H9 (cell line): ENCODE measurements around the gene CCDC92B. TPM values are rescaled to one million over a fixed set of nuclear protein-coding genes. Genes with fewer than 3 reads are reported as not detected.
A peak's percentile ranks its signal among the peaks of the same experiment; 100 is the strongest.

Source experiments
- DNase-seq: peaks from one replicate; pipeline ENCODE4 v3.0.0-alpha.2; 2017
- H2AFZ ChIP-seq: one replicate; pipeline ENCODE4 v1.6.1; 2013; ENCODE audit warnings: mild to moderate bottlenecking, low read length, control low read depth, moderate library complexity
- H2AK5ac ChIP-seq: 2 replicates; pipeline ENCODE4 v1.6.1; 2013; ENCODE audit warnings: low read length, control low read depth, mixed read lengths; ENCODE audit not compliant: insufficient read length
- H2BK120ac ChIP-seq: one replicate; pipeline ENCODE4 v1.6.1; 2013; ENCODE audit warnings: low read depth, mild to moderate bottlenecking, low read length, control low read depth, inconsistent platforms; ENCODE audit not compliant: poor library complexity, severe bottlenecking
- H2BK12ac ChIP-seq: 2 replicates; pipeline ENCODE4 v1.6.1; 2013; ENCODE audit warnings: low read length, control low read depth, mixed read lengths, low read depth; ENCODE audit not compliant: insufficient read length
- H2BK15ac ChIP-seq: 2 replicates; pipeline ENCODE4 v1.6.1; 2013; ENCODE audit warnings: low read depth, low read length, control low read depth
- H2BK20ac ChIP-seq: one replicate; pipeline ENCODE4 v1.6.1; 2013; ENCODE audit warnings: low read depth, mild to moderate bottlenecking, low read length, control low read depth, inconsistent platforms; ENCODE audit not compliant: poor library complexity, severe bottlenecking
- H2BK5ac ChIP-seq: 2 replicates; pipeline ENCODE4 v1.6.1; 2013; ENCODE audit warnings: low read length, control low read depth, mixed read lengths; ENCODE audit not compliant: insufficient read length
- H3K14ac ChIP-seq: 2 replicates; pipeline ENCODE4 v1.6.1; 2013; ENCODE audit warnings: low read length, control low read depth; ENCODE audit not compliant: insufficient read depth
- H3K18ac ChIP-seq: 2 replicates; pipeline ENCODE4 v1.6.1; 2013; ENCODE audit warnings: low read depth, mild to moderate bottlenecking, mixed read lengths, low read length, control low read depth; ENCODE audit not compliant: insufficient read length
- H3K23ac ChIP-seq: 2 replicates; pipeline ENCODE4 v1.6.1; 2013; ENCODE audit warnings: low read length, control low read depth, mixed read lengths, low read depth; ENCODE audit not compliant: insufficient read length
- H3K23me2 ChIP-seq: 2 replicates; pipeline ENCODE4 v1.6.1; 2013; ENCODE audit warnings: low read depth, mild to moderate bottlenecking, mixed read lengths, low read length, control low read depth; ENCODE audit not compliant: insufficient read length, poor library complexity, severe bottlenecking
- H3K27ac ChIP-seq: 2 replicates; pipeline ENCODE4 v1.5.1; 2013; ENCODE audit warnings: low read length, control low read depth, mixed read lengths, low read depth; ENCODE audit not compliant: insufficient read length
- H3K27me3 ChIP-seq: 2 replicates; pipeline ENCODE4 v1.6.1; 2013; ENCODE audit warnings: low read length, control low read depth, inconsistent platforms; ENCODE audit not compliant: insufficient read depth
- H3K4ac ChIP-seq: 2 replicates; pipeline ENCODE4 v1.6.1; 2013; ENCODE audit warnings: low read depth, mild to moderate bottlenecking, control low read depth, inconsistent platforms, low read length, moderate library complexity
- H3K4me1 ChIP-seq: 2 replicates; pipeline ENCODE4 v1.6.1; 2013; ENCODE audit warnings: low read length, control low read depth, inconsistent platforms; ENCODE audit not compliant: insufficient read depth
- H3K4me2 ChIP-seq: 2 replicates; pipeline ENCODE4 v1.6.1; 2013; ENCODE audit warnings: low read length, control low read depth, mixed read lengths; ENCODE audit not compliant: insufficient read length, insufficient read depth
- H3K56ac ChIP-seq: 2 replicates; pipeline ENCODE4 v1.6.1; 2013; ENCODE audit warnings: low read depth, mild to moderate bottlenecking, mixed read lengths, low read length, control low read depth; ENCODE audit not compliant: insufficient read length
- H3K79me1 ChIP-seq: 2 replicates; pipeline ENCODE4 v1.6.1; 2013; ENCODE audit warnings: low read depth, mild to moderate bottlenecking, moderate library complexity, low read length, control low read depth, inconsistent platforms; ENCODE audit not compliant: insufficient read depth, poor library complexity, severe bottlenecking
- H3K79me2 ChIP-seq: 2 replicates; pipeline ENCODE4 v1.6.1; 2013; ENCODE audit warnings: low read length, control low read depth, inconsistent platforms; ENCODE audit not compliant: insufficient read depth
- H3K9ac ChIP-seq: 2 replicates; pipeline ENCODE4 v1.6.1; 2013; ENCODE audit warnings: low read length, control low read depth, mixed read lengths; ENCODE audit not compliant: insufficient read length; ENCODE audit errors: extremely low read depth
- H3K9me3 ChIP-seq: one replicate; pipeline ENCODE4 v1.6.1; 2013; ENCODE audit warnings: low read depth, low read length, inconsistent platforms; ENCODE audit not compliant: control insufficient read depth
- H3T11ph ChIP-seq: one replicate; pipeline ENCODE4 v1.6.1; 2013; ENCODE audit warnings: mild to moderate bottlenecking, low read length, control low read depth, inconsistent platforms
- H4K20me1 ChIP-seq: one replicate; pipeline ENCODE4 v1.6.1; 2013; ENCODE audit not compliant: control insufficient read depth, insufficient read length, insufficient read depth
- H4K5ac ChIP-seq: 2 replicates; pipeline ENCODE4 v1.6.1; 2013; ENCODE audit warnings: low read depth, mild to moderate bottlenecking, mixed read lengths, low read length, control low read depth; ENCODE audit not compliant: insufficient read length
- H4K8ac ChIP-seq: replicated peaks from 2 replicates; pipeline ENCODE4 v1.6.1; 2013; ENCODE audit warnings: low read length, control low read depth, mixed read lengths, low read depth; ENCODE audit not compliant: insufficient read length
- H4K91ac ChIP-seq: 2 replicates; pipeline ENCODE4 v1.6.1; 2013; ENCODE audit warnings: low read depth, mild to moderate bottlenecking, moderate library complexity, mixed read lengths, low read length, control low read depth; ENCODE audit not compliant: insufficient read length
- H3K27ac Mint-ChIP-seq, 3 experiments: 2 replicates in 2 of 3; 3 replicates in 1 of 3; pipeline ENCODE4 v1.8.0; 2020 to 2021; ENCODE audit warnings: mixed read lengths in 3 of 3, mild to moderate bottlenecking in 1 of 3, moderate library complexity in 1 of 3
- H3K27me3 Mint-ChIP-seq: 2 replicates; pipeline ENCODE4 v1.8.0; 2021; ENCODE audit warnings: low read depth, mild to moderate bottlenecking, moderate library complexity, mixed read lengths
- H3K36me3 Mint-ChIP-seq, 3 experiments: 2 replicates in 2 of 3; 3 replicates in 1 of 3; pipeline ENCODE4 v1.8.0; 2020 to 2021; ENCODE audit warnings: low read depth in 3 of 3, mixed read lengths in 3 of 3; ENCODE audit not compliant: insufficient read depth in 1 of 3
- H3K4me1 Mint-ChIP-seq, 2 experiments: 2 replicates each; pipeline ENCODE4 v1.8.0; 2020; ENCODE audit warnings: mixed read lengths in 2 of 2
- H3K4me3 Mint-ChIP-seq, 2 experiments: 2 replicates in 1 of 2; 3 replicates in 1 of 2; pipeline ENCODE4 v1.8.0; 2020 to 2021; ENCODE audit warnings: mild to moderate bottlenecking in 2 of 2, mixed read lengths in 2 of 2, moderate library complexity in 1 of 2
- H3K9me3 Mint-ChIP-seq, 2 experiments: 2 replicates in 1 of 2; 3 replicates in 1 of 2; pipeline ENCODE4 v1.8.0; 2020; ENCODE audit warnings: mild to moderate bottlenecking in 2 of 2, mixed read lengths in 2 of 2, moderate library complexity in 1 of 2
- CTCF ChIP-seq: fragments of 200-600 bp; sonication (generic); conservative IDR thresholded peaks from 3 replicates; pipeline ENCODE4 v1.8.0; 2021; ENCODE audit warnings: antibody characterized with exemption, mild to moderate bottlenecking
- WGBS: extraction: QIAGEN DNeasy Blood & Tissue Kit; methylation state at CpG from one replicate; pipeline ENCODE4 v1.1.7; 2013; ENCODE audit warnings: missing lambda C conversion rate, low lambda C conversion rate, mixed read lengths; ENCODE audit not compliant: insufficient read length; ENCODE audit errors: extremely low coverage; 5-methylcytosine and 5-hydroxymethylcytosine counted together
- total RNA-seq: library from RNA; stranded (reverse); gene quantifications from 2 replicates; pipeline ENCODE4 v1.2.1, GENCODE V29; 2021

The CCDC92B gene
- total RNA-seq, 1 experiment from 2014 or later, result 8.0 TPM

GRCh38 chr17:2701996-2702741 is 47.3 kb downstream of the CCDC92B start:
- no peak overlapping the region for H3K27ac ChIP-seq
- no CpG with 5 or more reads among the region's 22 CpGs for WGBS
- no peak for DNase-seq
- H3K23ac ChIP-seq, result no peak overlapping the region
- H3K4me1 ChIP-seq, result no peaks in the 10 kb centered on the region; the same call in 1 of the 2 replicates
- no peak overlapping the region for H3K4ac ChIP-seq
- TF ChIP-seq CTCF, result peak; percentile 38
- no peak overlapping the region for H4K91ac ChIP-seq
- no peaks in the 10 kb centered on the region for H3K9me3 ChIP-seq
- H4K8ac ChIP-seq, result no peak overlapping the region
- H3K56ac ChIP-seq, result no peak overlapping the region
- Mint-ChIP-seq H3K36me3 (peaks cover 8 to 56% (median 27%) of the 10 kb centered on the region in 3 experiments; a peak in 6 of 7 replicates), H3K9me3 (no peaks in the 10 kb centered on the region), H3K4me1 (peaks cover 16 to 26% of the 10 kb centered on the region in 2 experiments), H3K27ac (peak overlapping the region in 2 of 3 experiments; percentile 34 to 66; a peak in 3 of 7 replicates), H3K27me3 (no peaks in the 10 kb centered on the region), H3K4me3 (no peak overlapping the region)
- no peak overlapping the region for H3K4me2 ChIP-seq
- no peak overlapping the region for H2BK15ac ChIP-seq
- H3K18ac ChIP-seq, result no peak overlapping the region
- no peak overlapping the region for H4K5ac ChIP-seq
- H3K79me2 ChIP-seq, result no peaks in the 10 kb centered on the region; the same call in 1 of the 2 replicates
- no peaks in the 10 kb centered on the region for H3K23me2 ChIP-seq
- H3K27me3 ChIP-seq, result no peaks in the 10 kb centered on the region
- H2BK12ac ChIP-seq, result no peak overlapping the region
- no peak overlapping the region for H3T11ph ChIP-seq
- H2BK20ac ChIP-seq, result no peak overlapping the region
- H2BK120ac ChIP-seq, result no peak overlapping the region
- no peak overlapping the region for H2BK5ac ChIP-seq
- no peak overlapping the region for H2AFZ ChIP-seq
- no peak overlapping the region for H3K14ac ChIP-seq
- no peak overlapping the region for H3K9ac ChIP-seq
- H2AK5ac ChIP-seq, result no peak overlapping the region
- no peaks in the 10 kb centered on the region for H4K20me1 ChIP-seq
- H3K79me1 ChIP-seq, result no peaks in the 10 kb centered on the region
